ENCODE data around the gene PTPRR.

- no peak for TF ChIP-seq CTCF (IDR thresholded peaks at IDR 0.05)
- no peak for TF ChIP-seq POLR2AphosphoS5 (IDR thresholded peaks at IDR 0.05; ENCODE audit: insufficient read depth in 1 of 2, low read depth in 1 of 2)
- TF ChIP-seq POLR2A (IDR thresholded peaks at IDR 0.05) = no peak
These were observed 291.6 kb downstream of the PTPRR start for GRCh38 chr12:70628701-70629480.
